Trophoblast cell (in vitro differentiated cells and primary cell): ENCODE results near the gene TSC22D3.

Experiments used
- DNase-seq, 2 donors: peaks; one replicate each; pipeline ENCODE4 v3.0.0-alpha.2; 2016
- H2AFZ ChIP-seq: 2 replicates; pipeline ENCODE4 v1.6.1; 2013; ENCODE audit warnings: low read length, moderate library complexity, mild to moderate bottlenecking; ENCODE audit not compliant: insufficient read depth, poor library complexity
- H2AK5ac ChIP-seq: 2 replicates; pipeline ENCODE4 v1.6.1; 2013; ENCODE audit warnings: mild to moderate bottlenecking, low read length
- H2BK120ac ChIP-seq: 2 replicates; pipeline ENCODE4 v1.6.1; 2013; ENCODE audit warnings: low read length, mild to moderate bottlenecking, moderate library complexity; ENCODE audit not compliant: insufficient read depth, poor library complexity
- H2BK12ac ChIP-seq: 2 replicates; pipeline ENCODE4 v1.6.1; 2013; ENCODE audit warnings: mild to moderate bottlenecking, low read length, moderate library complexity
- H2BK5ac ChIP-seq: 2 replicates; pipeline ENCODE4 v1.6.1; 2013; ENCODE audit warnings: low read length, low read depth, moderate library complexity, mild to moderate bottlenecking; ENCODE audit not compliant: poor library complexity
- H3K14ac ChIP-seq: 2 replicates; pipeline ENCODE4 v1.6.1; 2013; ENCODE audit warnings: mild to moderate bottlenecking, low read length
- H3K18ac ChIP-seq: 2 replicates; pipeline ENCODE4 v1.6.1; 2013; ENCODE audit warnings: mild to moderate bottlenecking, low read length
- H3K23ac ChIP-seq: 2 replicates; pipeline ENCODE4 v1.6.1; 2013; ENCODE audit warnings: low read length
- H3K27ac ChIP-seq: 2 replicates; pipeline ENCODE4 v1.5.1; 2013; ENCODE audit warnings: low read depth, mild to moderate bottlenecking, inconsistent platforms, low read length, moderate library complexity
- H3K27me3 ChIP-seq: 2 replicates; pipeline ENCODE4 v1.6.1; 2013; ENCODE audit warnings: inconsistent platforms, mild to moderate bottlenecking, low read length, moderate library complexity; ENCODE audit not compliant: insufficient read depth
- H3K36me3 ChIP-seq, 2 experiments: 1 replicate in 1 of 2; 2 replicates in 1 of 2; pipeline ENCODE4 v1.6.1; 2013; ENCODE audit warnings: low read length in 2 of 2, mild to moderate bottlenecking in 2 of 2, moderate library complexity in 1 of 2; ENCODE audit not compliant: insufficient read depth in 2 of 2, control insufficient read depth in 1 of 2
- H3K4ac ChIP-seq: 2 replicates; pipeline ENCODE4 v1.6.1; 2013; ENCODE audit warnings: low read depth, mild to moderate bottlenecking, low read length, moderate library complexity
- H3K4me1 ChIP-seq, 2 experiments: 1 replicate in 1 of 2; 2 replicates in 1 of 2; pipeline ENCODE4 v1.6.1; 2013; ENCODE audit warnings: low read length in 2 of 2, mild to moderate bottlenecking in 2 of 2, moderate library complexity in 1 of 2; ENCODE audit not compliant: insufficient read depth in 2 of 2, control insufficient read depth in 1 of 2
- H3K4me2 ChIP-seq: 2 replicates; pipeline ENCODE4 v1.6.1; 2013; ENCODE audit warnings: inconsistent platforms, mild to moderate bottlenecking, low read length, moderate library complexity
- H3K4me3 ChIP-seq: 2 replicates; pipeline ENCODE4 v1.5.1; 2013; ENCODE audit warnings: mild to moderate bottlenecking, low read depth, low read length, inconsistent platforms
- H3K79me1 ChIP-seq: one replicate; pipeline ENCODE4 v1.6.1; 2013; ENCODE audit warnings: low read length
- H3K79me2 ChIP-seq: 2 replicates; pipeline ENCODE4 v1.6.1; 2013; ENCODE audit warnings: low read length, mild to moderate bottlenecking; ENCODE audit not compliant: control insufficient read depth, insufficient read depth, poor library complexity
- H3K9ac ChIP-seq: 2 replicates; pipeline ENCODE4 v1.6.1; 2013; ENCODE audit warnings: mild to moderate bottlenecking, low read length
- H3K9me3 ChIP-seq: 2 replicates; pipeline ENCODE4 v1.6.1; 2013; ENCODE audit warnings: low read depth, mild to moderate bottlenecking, control low read depth, inconsistent platforms, low read length; ENCODE audit not compliant: insufficient read depth
- H4K12ac ChIP-seq: 2 replicates; pipeline ENCODE4 v1.6.1; 2013; ENCODE audit warnings: low read depth, mild to moderate bottlenecking, low read length, moderate library complexity
- H4K8ac ChIP-seq: 2 replicates; pipeline ENCODE4 v1.6.1; 2013; ENCODE audit warnings: low read depth, mild to moderate bottlenecking, low read length, moderate library complexity
- H4K91ac ChIP-seq: one replicate; pipeline ENCODE4 v1.6.1; 2013; ENCODE audit warnings: low read depth, mild to moderate bottlenecking, low read length, moderate library complexity
- WGBS: extraction: QIAGEN DNeasy Blood & Tissue Kit; methylation state at CpG from one replicate; pipeline ENCODE4 v1.1.7; 2013; ENCODE audit warnings: missing lambda C conversion rate; ENCODE audit not compliant: insufficient read length, insufficient coverage; ENCODE audit errors: extremely low coverage; 5-methylcytosine and 5-hydroxymethylcytosine counted together

TSC22D3 gene

GRCh38 chrX:107726816-107727534, 48.6 kb downstream of the TSC22D3 start:
- no peak overlapping the region for H3K27ac ChIP-seq
- no peak for DNase-seq
- H3K4me2 ChIP-seq, result no peak overlapping the region
- H2AFZ ChIP-seq, result no peak overlapping the region
- no peak overlapping the region for H2BK12ac ChIP-seq
- H3K4me3 ChIP-seq, result no peak overlapping the region
- no peaks in the 10 kb centered on the region for H3K79me2 ChIP-seq
- H3K9ac ChIP-seq, result no peak overlapping the region
- no peaks in the 10 kb centered on the region for H3K27me3 ChIP-seq
- H3K36me3 ChIP-seq, result no peaks in the 10 kb centered on the region
- H3K4me1 ChIP-seq, result peaks cover 0 to 5% of the 10 kb centered on the region in 2 experiments
- H4K8ac ChIP-seq, result no peak overlapping the region
- no peak overlapping the region for H3K18ac ChIP-seq
- no peak overlapping the region for H4K91ac ChIP-seq
- no peak overlapping the region for H3K4ac ChIP-seq
- H3K23ac ChIP-seq, result no peak overlapping the region
- H3K9me3 ChIP-seq, result no peaks in the 10 kb centered on the region
- WGBS, result no CpG with 5 or more reads among the region's 9 CpGs
- H4K12ac ChIP-seq, result no peak overlapping the region
- H2BK120ac ChIP-seq, result no peak overlapping the region
- no peaks in the 10 kb centered on the region for H3K79me1 ChIP-seq
- H2AK5ac ChIP-seq, result no peak overlapping the region
- H2BK5ac ChIP-seq, result no peak overlapping the region
- H3K14ac ChIP-seq, result no peak overlapping the region

GRCh38 chrX:107725761-107726555, 49.6 kb downstream of the TSC22D3 start:
- DNase-seq, result no peak
- H2BK120ac ChIP-seq, result no peak overlapping the region
- no peak overlapping the region for H3K4me2 ChIP-seq
- H3K79me2 ChIP-seq, result no peaks in the 10 kb centered on the region
- no peaks in the 10 kb centered on the region for H3K36me3 ChIP-seq
- H3K9ac ChIP-seq, result no peak overlapping the region
- H4K91ac ChIP-seq, result no peak overlapping the region
- H2AFZ ChIP-seq, result no peak overlapping the region
- no peak overlapping the region for H2BK12ac ChIP-seq
- no peak overlapping the region for H3K14ac ChIP-seq
- H3K79me1 ChIP-seq, result no peaks in the 10 kb centered on the region
- H4K12ac ChIP-seq, result no peak overlapping the region
- no peak overlapping the region for H2BK5ac ChIP-seq
- no peaks in the 10 kb centered on the region for H3K27me3 ChIP-seq
- H3K9me3 ChIP-seq, result no peaks in the 10 kb centered on the region
- no peak overlapping the region for H3K27ac ChIP-seq
- no peak overlapping the region for H3K18ac ChIP-seq
- no peak overlapping the region for H3K23ac ChIP-seq
- H4K8ac ChIP-seq, result no peak overlapping the region
- no CpG with 5 or more reads among the region's 9 CpGs for WGBS
- H3K4ac ChIP-seq, result no peak overlapping the region
- H3K4me3 ChIP-seq, result no peak overlapping the region
- no peak overlapping the region for H2AK5ac ChIP-seq
- no peaks in the 10 kb centered on the region for H3K4me1 ChIP-seq

GRCh38 chrX:107724653-107725052, 50.9 kb downstream of the TSC22D3 start:
- Histone ChIP-seq H3K14ac (no peak overlapping the region), H3K18ac (no peak overlapping the region), H2BK120ac (no peak overlapping the region), H3K36me3 (no peaks in the 10 kb centered on the region), H4K91ac (no peak overlapping the region), H3K4me1 (no peaks in the 10 kb centered on the region), H3K9me3 (no peaks in the 10 kb centered on the region), H3K27ac (no peak overlapping the region), H2BK12ac (no peak overlapping the region), H2BK5ac (no peak overlapping the region), H4K12ac (no peak overlapping the region), H3K79me2 (no peaks in the 10 kb centered on the region), H3K4me2 (no peak overlapping the region), H3K4ac (no peak overlapping the region), H3K4me3 (no peak overlapping the region), H2AFZ (no peak overlapping the region), H4K8ac (no peak overlapping the region), H3K9ac (no peak overlapping the region), H3K79me1 (no peaks in the 10 kb centered on the region), H3K27me3 (no peaks in the 10 kb centered on the region), H2AK5ac (no peak overlapping the region), H3K23ac (no peak overlapping the region)
- no peak for DNase-seq
- WGBS, result no CpG with 5 or more reads among the region's 3 CpGs

DNA sequence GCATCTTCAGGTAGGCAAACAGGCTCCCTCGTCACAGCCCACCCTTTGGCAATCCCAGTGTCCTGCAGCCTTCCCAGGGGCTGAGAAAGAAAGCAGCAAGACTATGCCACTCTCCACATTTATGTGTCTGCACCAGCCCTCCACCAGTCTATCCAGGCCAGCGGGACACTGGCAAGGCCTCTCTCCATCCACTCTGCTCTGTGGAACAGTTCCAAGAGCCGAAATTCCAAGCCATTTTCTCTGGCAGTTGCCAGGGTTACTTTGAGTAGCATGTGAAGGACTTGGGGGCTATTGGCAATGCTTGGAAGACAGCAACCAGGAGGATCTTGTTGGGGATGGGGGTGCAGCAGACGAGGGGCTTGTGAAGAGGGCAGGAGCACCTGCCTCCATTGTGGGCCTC, 52.1 kb downstream of the TSC22D3 start:
- no peak overlapping the region for H3K18ac ChIP-seq
- no peak overlapping the region for H2AFZ ChIP-seq
- no peak overlapping the region for H4K91ac ChIP-seq
- no peak for DNase-seq
- no peak overlapping the region for H3K4ac ChIP-seq
- H3K9ac ChIP-seq, result no peak overlapping the region
- H2BK120ac ChIP-seq, result no peak overlapping the region
- H3K23ac ChIP-seq, result no peak overlapping the region
- H3K9me3 ChIP-seq, result no peaks in the 10 kb centered on the region
- no CpG with 5 or more reads among the region's 4 CpGs for WGBS
- H4K8ac ChIP-seq, result no peak overlapping the region
- no peak overlapping the region for H4K12ac ChIP-seq
- H3K4me3 ChIP-seq, result no peak overlapping the region
- H3K4me2 ChIP-seq, result no peak overlapping the region
- H3K4me1 ChIP-seq, result no peaks in the 10 kb centered on the region
- H3K27me3 ChIP-seq, result no peaks in the 10 kb centered on the region
- H3K36me3 ChIP-seq, result no peaks in the 10 kb centered on the region
- no peak overlapping the region for H2BK5ac ChIP-seq
- no peak overlapping the region for H2AK5ac ChIP-seq
- H3K14ac ChIP-seq, result no peak overlapping the region
- no peaks in the 10 kb centered on the region for H3K79me1 ChIP-seq
- no peak overlapping the region for H2BK12ac ChIP-seq
- no peak overlapping the region for H3K27ac ChIP-seq
- no peaks in the 10 kb centered on the region for H3K79me2 ChIP-seq
